HepG2 (cell line): ENCODE results near the gene GPR4. TPM values are rescaled to one million over a fixed set of nuclear protein-coding genes. Genes with fewer than 3 reads are reported as not detected.

Source experiments
- EHMT2 ChIP-seq: fragments of 200-600 bp; sonication (generic); IDR thresholded peaks from 2 replicates; pipeline ENCODE4 v1.7.0; 2017; ENCODE audit warnings: antibody characterized with exemption, low read depth, low read length, borderline replicate concordance
- HNRNPL ChIP-seq: fragments of 200-400 bp; formaldehyde crosslinking; IDR thresholded peaks from 2 replicates; pipeline ENCODE4 v1.6.1; 2017; ENCODE audit warnings: mild to moderate bottlenecking, low read depth, low read length
- KAT7 ChIP-seq: IDR thresholded peaks from 2 replicates; pipeline ENCODE4 v1.6.1; 2018; ENCODE audit warnings: borderline replicate concordance, missing compliant biosample characterization
- MAFG ChIP-seq: sonication (generic); formaldehyde crosslinking; IDR thresholded peaks from 2 replicates; pipeline ENCODE4 v1.5.1; 2020; ENCODE audit warnings: mild to moderate bottlenecking, missing genetic modification reagents
- MLLT10 ChIP-seq: sonication (generic); formaldehyde crosslinking; IDR thresholded peaks from 2 replicates; pipeline ENCODE4 v1.4.0; 2020; ENCODE audit warnings: missing genetic modification reagents
- NFKB2 ChIP-seq: sonication (generic); formaldehyde crosslinking; IDR thresholded peaks from 2 replicates; pipeline ENCODE4 v1.4.0; 2020; ENCODE audit warnings: missing genetic modification reagents, borderline replicate concordance
- SAFB2 ChIP-seq: sonication (generic); formaldehyde crosslinking; IDR thresholded peaks from 2 replicates; pipeline ENCODE4 v1.5.1; 2020; ENCODE audit warnings: missing genetic modification reagents, low read depth, mild to moderate bottlenecking, borderline replicate concordance
- SIX1 ChIP-seq: sonication (generic); formaldehyde crosslinking; IDR thresholded peaks from 2 replicates; pipeline ENCODE4 v1.4.0; 2020; ENCODE audit warnings: missing genetic modification reagents, borderline replicate concordance
- SNRNP70 ChIP-seq: fragments of 200-400 bp; formaldehyde crosslinking; IDR thresholded peaks from 2 replicates; pipeline ENCODE4 v1.6.1; 2017; ENCODE audit warnings: mild to moderate bottlenecking, low read depth, low read length, moderate library complexity
- SRSF4 ChIP-seq: fragments of 200-400 bp; formaldehyde crosslinking; IDR thresholded peaks from one replicate; pipeline ENCODE4 v1.6.1; 2018; ENCODE audit warnings: mild to moderate bottlenecking, low read depth, low read length, moderate library complexity; ENCODE audit not compliant: poor library complexity, severe bottlenecking
- STAT5B ChIP-seq: sonication (generic); formaldehyde crosslinking; IDR thresholded peaks from 2 replicates; pipeline ENCODE4 v1.4.0; 2020; ENCODE audit warnings: missing genetic modification reagents
- TMF1 ChIP-seq: sonication (generic); formaldehyde crosslinking; IDR thresholded peaks from 2 replicates; pipeline ENCODE4 v1.8.1; 2022; ENCODE audit warnings: low read depth, missing genetic modification reagents
- ZNF20 ChIP-seq: sonication (generic); formaldehyde crosslinking; IDR thresholded peaks from 2 replicates; pipeline ENCODE4 v1.4.0; 2020; ENCODE audit warnings: mild to moderate bottlenecking, moderate library complexity, missing genetic modification reagents
- ZNF337 ChIP-seq: sonication (generic); formaldehyde crosslinking; IDR thresholded peaks from 2 replicates; pipeline ENCODE4 v1.5.1; 2020; ENCODE audit warnings: missing genetic modification reagents, low read depth, mild to moderate bottlenecking, borderline replicate concordance
- ZNF780A ChIP-seq: sonication (generic); formaldehyde crosslinking; IDR thresholded peaks from 2 replicates; pipeline ENCODE4 v1.8.0; 2022; ENCODE audit warnings: mild to moderate bottlenecking, missing genetic modification reagents, moderate library complexity
- polyA plus RNA-seq, 8 experiments: library from polyadenylated mRNA; depleted of rRNA in 3 of 8; stranded (reverse) in 7 of 8; unstranded in 1 of 8; fragments of >200 nt; fragmentation: Illumina TruSeq in 4 of 8; extraction: Trizol in 4 of 8; gene quantifications; 2 replicates each; pipeline versions ENCODE4 v1.2.1 to v1.2.3, GENCODE V29; 2011 to 2016; ENCODE audit warnings: low read depth in 4 of 8, missing spikeins in 1 of 8, mixed read lengths in 1 of 8; ENCODE audit not compliant: insufficient read depth in 1 of 8
- total RNA-seq, 5 experiments: library from RNA; depleted of rRNA; stranded (reverse); fragments of >200 nt; fragmentation: Illumina TruSeq; extraction: Trizol; gene quantifications; 2 replicates each; pipeline ENCODE4 v1.2.3, GENCODE V29; 2016; ENCODE audit warnings: low read depth in 1 of 5
- TF ChIP-seq, protein P1 (sequence below): sonication (generic); formaldehyde crosslinking; IDR thresholded peaks from 2 replicates; pipeline ENCODE4 v1.8.1; 2022; ENCODE audit warnings: mild to moderate bottlenecking, missing genetic modification reagents
- TF ChIP-seq, protein P2 (sequence below): sonication (generic); formaldehyde crosslinking; IDR thresholded peaks from 2 replicates; pipeline ENCODE4 v1.4.0; 2020; ENCODE audit warnings: missing genetic modification reagents, mild to moderate bottlenecking, borderline replicate concordance
- TF ChIP-seq, protein P3 (sequence below): sonication (generic); formaldehyde crosslinking; IDR thresholded peaks from 2 replicates; pipeline ENCODE4 v1.5.0; 2020; ENCODE audit warnings: mild to moderate bottlenecking, missing genetic modification reagents, borderline replicate concordance
- TF ChIP-seq, protein P4 (sequence below): sonication (generic); formaldehyde crosslinking; IDR thresholded peaks from 2 replicates; pipeline ENCODE4 v1.8.0; 2022; ENCODE audit warnings: mild to moderate bottlenecking, missing genetic modification reagents, moderate library complexity

The GPR4 gene
- total and polyA plus RNA-seq, 2 of the 13 experiments (the other 11 are each of a cell fraction or from before 2014, with no cell fraction given): 0.15 TPM; not detected in 1

DNA sequence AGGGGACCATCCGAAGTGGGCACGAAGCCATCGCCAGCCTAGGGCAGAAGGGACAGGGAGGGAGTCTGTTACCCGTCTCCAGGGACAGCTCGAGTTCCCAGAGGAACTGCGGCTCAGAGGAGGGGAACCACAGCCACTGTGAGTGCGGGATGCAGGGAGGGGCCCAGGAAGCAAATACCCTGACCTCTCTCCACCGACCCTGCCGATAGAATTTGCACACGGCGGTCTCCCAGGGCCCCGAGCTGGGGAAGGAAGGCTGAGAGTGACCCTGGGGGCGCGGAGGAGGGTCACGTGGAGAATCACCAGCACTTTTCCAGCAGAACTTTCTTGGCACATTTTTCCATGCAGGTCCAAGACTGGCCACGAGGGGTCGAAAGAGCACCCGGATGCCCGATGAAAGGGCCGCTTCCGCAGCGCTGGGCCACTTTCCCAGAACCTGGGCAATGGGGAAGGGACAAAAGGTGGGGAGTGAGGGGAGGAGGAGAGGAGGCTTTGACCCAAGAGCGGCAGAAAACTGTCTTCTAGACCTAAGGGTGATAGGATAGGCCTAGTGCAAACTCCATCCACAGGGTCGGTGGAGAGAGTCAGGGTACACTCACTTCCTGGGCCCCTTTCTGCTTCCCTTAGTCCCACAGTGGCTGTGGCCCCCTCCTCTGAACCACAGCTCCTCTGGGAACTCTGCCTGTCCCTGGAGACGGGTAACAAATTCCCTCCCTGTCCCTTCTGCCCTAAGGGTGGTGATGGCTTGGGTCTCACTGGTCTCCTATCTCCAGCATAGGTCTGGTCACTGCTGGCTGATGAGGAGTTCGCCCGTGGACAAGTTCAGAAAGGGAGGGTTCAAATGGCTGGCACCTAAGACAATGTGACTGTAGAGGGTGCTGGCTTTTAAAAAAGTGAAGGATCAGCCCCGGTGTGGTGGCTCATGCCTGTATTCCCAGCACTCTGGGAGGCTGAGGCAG, 5.3 kb upstream of the GPR4 start (continued):
- peak; percentile 24; the same call in 1 of the 2 replicates for TF ChIP-seq KAT7 (CRISPR knock-in tag)
- no peak for TF ChIP-seq HNRNPL
- TF ChIP-seq ZNF20 (CRISPR knock-in tag): no peak
- TF ChIP-seq MAFG (CRISPR knock-in tag): no peak
- TF ChIP-seq TMF1 (CRISPR knock-in tag): no peak
- TF ChIP-seq, protein P1, sequence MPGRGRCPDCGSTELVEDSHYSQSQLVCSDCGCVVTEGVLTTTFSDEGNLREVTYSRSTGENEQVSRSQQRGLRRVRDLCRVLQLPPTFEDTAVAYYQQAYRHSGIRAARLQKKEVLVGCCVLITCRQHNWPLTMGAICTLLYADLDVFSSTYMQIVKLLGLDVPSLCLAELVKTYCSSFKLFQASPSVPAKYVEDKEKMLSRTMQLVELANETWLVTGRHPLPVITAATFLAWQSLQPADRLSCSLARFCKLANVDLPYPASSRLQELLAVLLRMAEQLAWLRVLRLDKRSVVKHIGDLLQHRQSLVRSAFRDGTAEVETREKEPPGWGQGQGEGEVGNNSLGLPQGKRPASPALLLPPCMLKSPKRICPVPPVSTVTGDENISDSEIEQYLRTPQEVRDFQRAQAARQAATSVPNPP (CRISPR knock-in tag): no peak
- no peak for TF ChIP-seq MLLT10 (CRISPR knock-in tag)
- no peak for TF ChIP-seq STAT5B (CRISPR knock-in tag)
- TF ChIP-seq SAFB2 (CRISPR knock-in tag): no peak
- TF ChIP-seq, protein P2, sequence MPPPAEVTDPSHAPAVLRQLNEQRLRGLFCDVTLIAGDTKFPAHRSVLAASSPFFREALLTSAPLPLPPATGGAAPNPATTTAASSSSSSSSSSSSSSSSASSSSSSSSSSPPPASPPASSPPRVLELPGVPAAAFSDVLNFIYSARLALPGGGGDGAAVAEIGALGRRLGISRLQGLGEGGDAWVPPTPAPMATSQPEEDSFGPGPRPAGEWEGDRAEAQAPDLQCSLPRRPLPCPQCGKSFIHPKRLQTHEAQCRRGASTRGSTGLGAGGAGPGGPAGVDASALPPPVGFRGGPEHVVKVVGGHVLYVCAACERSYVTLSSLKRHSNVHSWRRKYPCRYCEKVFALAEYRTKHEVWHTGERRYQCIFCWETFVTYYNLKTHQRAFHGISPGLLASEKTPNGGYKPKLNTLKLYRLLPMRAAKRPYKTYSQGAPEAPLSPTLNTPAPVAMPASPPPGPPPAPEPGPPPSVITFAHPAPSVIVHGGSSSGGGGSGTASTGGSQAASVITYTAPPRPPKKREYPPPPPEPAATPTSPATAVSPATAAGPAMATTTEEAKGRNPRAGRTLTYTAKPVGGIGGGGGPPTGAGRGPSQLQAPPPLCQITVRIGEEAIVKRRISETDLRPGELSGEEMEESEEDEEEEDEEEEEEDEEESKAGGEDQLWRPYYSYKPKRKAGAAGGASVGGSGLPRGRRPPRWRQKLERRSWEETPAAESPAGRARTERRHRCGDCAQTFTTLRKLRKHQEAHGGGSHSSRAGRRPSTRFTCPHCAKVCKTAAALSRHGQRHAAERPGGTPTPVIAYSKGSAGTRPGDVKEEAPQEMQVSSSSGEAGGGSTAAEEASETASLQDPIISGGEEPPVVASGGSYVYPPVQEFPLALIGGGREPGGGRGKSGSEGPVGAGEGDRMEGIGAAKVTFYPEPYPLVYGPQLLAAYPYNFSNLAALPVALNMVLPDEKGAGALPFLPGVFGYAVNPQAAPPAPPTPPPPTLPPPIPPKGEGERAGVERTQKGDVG (CRISPR knock-in tag): no peak
- TF ChIP-seq SNRNP70: no peak
- no peak for TF ChIP-seq ZNF780A
- TF ChIP-seq NFKB2 (CRISPR knock-in tag): peak; percentile 33; the same call in 1 of the 2 replicates
- TF ChIP-seq SIX1 (CRISPR knock-in tag): no peak
- TF ChIP-seq EHMT2: no peak
- no peak for TF ChIP-seq SRSF4
- TF ChIP-seq, protein P3, sequence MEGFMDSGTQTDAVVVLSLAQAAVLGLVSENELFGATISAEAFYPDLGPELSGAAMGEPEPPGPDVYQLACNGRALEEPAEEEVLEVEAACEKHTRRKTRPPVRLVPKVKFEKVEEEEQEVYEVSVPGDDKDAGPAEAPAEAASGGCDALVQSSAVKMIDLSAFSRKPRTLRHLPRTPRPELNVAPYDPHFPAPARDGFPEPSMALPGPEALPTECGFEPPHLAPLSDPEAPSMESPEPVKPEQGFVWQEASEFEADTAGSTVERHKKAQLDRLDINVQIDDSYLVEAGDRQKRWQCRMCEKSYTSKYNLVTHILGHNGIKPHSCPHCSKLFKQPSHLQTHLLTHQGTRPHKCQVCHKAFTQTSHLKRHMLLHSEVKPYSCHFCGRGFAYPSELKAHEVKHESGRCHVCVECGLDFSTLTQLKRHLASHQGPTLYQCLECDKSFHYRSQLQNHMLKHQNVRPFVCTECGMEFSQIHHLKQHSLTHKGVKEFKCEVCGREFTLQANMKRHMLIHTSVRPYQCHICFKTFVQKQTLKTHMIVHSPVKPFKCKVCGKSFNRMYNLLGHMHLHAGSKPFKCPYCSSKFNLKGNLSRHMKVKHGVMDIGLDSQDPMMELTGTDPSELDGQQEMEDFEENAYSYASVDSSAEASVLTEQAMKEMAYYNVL: no peak
- no peak for TF ChIP-seq ZNF337 (CRISPR knock-in tag)
- TF ChIP-seq, protein P4, sequence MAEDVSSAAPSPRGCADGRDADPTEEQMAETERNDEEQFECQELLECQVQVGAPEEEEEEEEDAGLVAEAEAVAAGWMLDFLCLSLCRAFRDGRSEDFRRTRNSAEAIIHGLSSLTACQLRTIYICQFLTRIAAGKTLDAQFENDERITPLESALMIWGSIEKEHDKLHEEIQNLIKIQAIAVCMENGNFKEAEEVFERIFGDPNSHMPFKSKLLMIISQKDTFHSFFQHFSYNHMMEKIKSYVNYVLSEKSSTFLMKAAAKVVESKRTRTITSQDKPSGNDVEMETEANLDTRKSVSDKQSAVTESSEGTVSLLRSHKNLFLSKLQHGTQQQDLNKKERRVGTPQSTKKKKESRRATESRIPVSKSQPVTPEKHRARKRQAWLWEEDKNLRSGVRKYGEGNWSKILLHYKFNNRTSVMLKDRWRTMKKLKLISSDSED (CRISPR knock-in tag): no peak
